ENCODE measurements around the gene DYNC1H1.
"Not testable (repeated sequence)": the region's sequence is repeated elsewhere in the genome, so short reads cannot be mapped to it uniquely, and the experiment has no call there.

Gene DYNC1H1

GRCh38 chr14:101965770-101966722 is 1.7 kb downstream of the DYNC1H1 start:
- peak in 1 of 2 experiments; percentile 51 for DNase-seq

GRCh38 chr14:101966742-101967141 is 2.4 kb downstream of the DYNC1H1 start:
- no peak for DNase-seq

- no peak for DNase-seq
Observed at GRCh38 chr14:101968186-101968585, 3.8 kb downstream of the DYNC1H1 start.

GRCh38 chr14:101969481-101969880 is 5.1 kb downstream of the DYNC1H1 start:
- DNase-seq: no peak

- no peak for DNase-seq
Observed at GRCh38 chr14:101970830-101971400, 6.5 kb downstream of the DYNC1H1 start.

GRCh38 chr14:101971458-101971857 is 7.1 kb downstream of the DYNC1H1 start:
- not testable (repeated sequence) for DNase-seq

GRCh38 chr14:101972126-101972866 is 7.9 kb downstream of the DYNC1H1 start:
- DNase-seq: peak; percentile 98 to 99

GRCh38 chr14:101973356-101973755 is 9.0 kb downstream of the DYNC1H1 start:
- DNase-seq: no peak

GRCh38 chr14:101975231-101975630 is 10.9 kb downstream of the DYNC1H1 start:
- DNase-seq: no peak

GRCh38 chr14:101977311-101978071 is 13.1 kb downstream of the DYNC1H1 start:
- DNase-seq: no peak

- no peak for DNase-seq
Observed at GRCh38 chr14:101979666-101980065, 15.3 kb downstream of the DYNC1H1 start.

- no peak for DNase-seq
Observed at GRCh38 chr14:101980251-101980650, 15.9 kb downstream of the DYNC1H1 start.

GRCh38 chr14:101980700-101981099 is 16.3 kb downstream of the DYNC1H1 start:
- DNase-seq: peak; percentile 80 to 97

GRCh38 chr14:101982621-101983020 is 18.2 kb downstream of the DYNC1H1 start:
- DNase-seq: no peak

GRCh38 chr14:101984831-101985230 is 20.5 kb downstream of the DYNC1H1 start:
- DNase-seq: not testable (repeated sequence)

GRCh38 chr14:101985957-101986356 is 21.6 kb downstream of the DYNC1H1 start:
- DNase-seq: no peak

- no peak for DNase-seq
Observed at GRCh38 chr14:101986953-101987352, 22.6 kb downstream of the DYNC1H1 start.

GRCh38 chr14:101988377-101988776 is 24.0 kb downstream of the DYNC1H1 start:
- DNase-seq: no peak

- no peak for DNase-seq
Observed at GRCh38 chr14:101991352-101991751, 27.0 kb downstream of the DYNC1H1 start.

GRCh38 chr14:101992708-101993107 is 28.3 kb downstream of the DYNC1H1 start:
- DNase-seq: no peak

- no peak for DNase-seq
Observed at GRCh38 chr14:101997429-101998336, 33.3 kb downstream of the DYNC1H1 start.

GRCh38 chr14:102000902-102001301 is 36.5 kb downstream of the DYNC1H1 start:
- no peak for DNase-seq
